Measurements from ENCODE around the gene ZNF33A. TPM values are rescaled to one million over a fixed set of nuclear protein-coding genes. Genes with fewer than 3 reads are reported as not detected.

The ZNF33A gene
- total and polyA plus RNA-seq, 8 donors, result 7.6 to 72.9 (median 21.0) TPM

DNA sequence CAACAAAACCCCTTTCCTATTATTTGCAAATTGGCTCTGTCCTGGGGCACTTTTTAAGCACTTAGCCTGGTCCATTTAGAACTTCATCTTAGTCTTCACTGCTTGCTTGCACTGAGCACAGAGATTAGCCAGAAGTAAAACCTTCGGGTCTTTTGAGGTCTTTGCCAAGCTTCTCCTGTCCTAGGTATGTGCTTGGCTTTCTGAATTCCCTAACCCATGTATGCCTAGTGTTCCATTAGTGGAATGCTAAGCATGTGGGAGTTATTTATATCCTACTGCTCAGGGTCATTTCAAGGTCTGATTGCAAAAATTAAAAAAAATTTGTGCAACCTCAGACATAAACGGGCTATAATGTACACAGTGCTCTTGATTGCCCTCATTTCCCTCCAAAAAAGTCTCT is 101.7 kb downstream of the ZNF33A start:
- 91 to 97% (median 94%) methylated on average over 2 of the region's 2 CpGs for WGBS, 5 donors
- H3K9me3 ChIP-seq, result peaks cover 47 to 100% (median 93%) of the 10 kb centered on the region in 4 donors
- intact Hi-C loops (cut with DNase I; ENCODE audit: low total_unique reads), result no loop called here

More for the DNA sequence above, 101.7 kb downstream of the ZNF33A start:
- H3K27ac ChIP-seq, result no peak overlapping the region
- TF ChIP-seq, protein P1, sequence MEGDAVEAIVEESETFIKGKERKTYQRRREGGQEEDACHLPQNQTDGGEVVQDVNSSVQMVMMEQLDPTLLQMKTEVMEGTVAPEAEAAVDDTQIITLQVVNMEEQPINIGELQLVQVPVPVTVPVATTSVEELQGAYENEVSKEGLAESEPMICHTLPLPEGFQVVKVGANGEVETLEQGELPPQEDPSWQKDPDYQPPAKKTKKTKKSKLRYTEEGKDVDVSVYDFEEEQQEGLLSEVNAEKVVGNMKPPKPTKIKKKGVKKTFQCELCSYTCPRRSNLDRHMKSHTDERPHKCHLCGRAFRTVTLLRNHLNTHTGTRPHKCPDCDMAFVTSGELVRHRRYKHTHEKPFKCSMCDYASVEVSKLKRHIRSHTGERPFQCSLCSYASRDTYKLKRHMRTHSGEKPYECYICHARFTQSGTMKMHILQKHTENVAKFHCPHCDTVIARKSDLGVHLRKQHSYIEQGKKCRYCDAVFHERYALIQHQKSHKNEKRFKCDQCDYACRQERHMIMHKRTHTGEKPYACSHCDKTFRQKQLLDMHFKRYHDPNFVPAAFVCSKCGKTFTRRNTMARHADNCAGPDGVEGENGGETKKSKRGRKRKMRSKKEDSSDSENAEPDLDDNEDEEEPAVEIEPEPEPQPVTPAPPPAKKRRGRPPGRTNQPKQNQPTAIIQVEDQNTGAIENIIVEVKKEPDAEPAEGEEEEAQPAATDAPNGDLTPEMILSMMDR (IDR thresholded peaks at IDR 0.05), result no peak
- TF ChIP-seq POLR2AphosphoS5 (IDR thresholded peaks at IDR 0.05) (no peak), POLR2A (IDR thresholded peaks at IDR 0.05) (no peak), EP300 (IDR thresholded peaks at IDR 0.05) (no peak)
- H3K4me3 ChIP-seq, result no peak overlapping the region
- peaks cover 30 to 60% (median 46%) of the 10 kb centered on the region in 4 donors for H3K36me3 ChIP-seq
- no peak for DNase-seq
- H3K27me3 ChIP-seq, result no peaks in the 10 kb centered on the region
- H3K4me1 ChIP-seq, result no peaks in the 10 kb centered on the region

Small RNAs within 50 kb of the gene (small RNA-seq; reads per million reads assigned to genes)
- gene AL161931.1 (0 reads per million in 4 donors), gene FXYD6P2 (0 reads per million in 4 donors), gene RF00019 (0 reads per million in 4 donors), gene RNU6-795P (0 reads per million in 4 donors)

Other genes starting within 250 kb of the ZNF33A start
- gene ZNF248, start 153.1 kb upstream of the ZNF33A start, total RNA-seq, result 10 to 100 TPM in 4 of 5 donors, 1 to 10 TPM in 1; 8.2 to 32.9 (median 15.5) TPM
- 1 to 10 TPM; 2.5 to 5.8 (median 2.9) TPM for gene ZNF248, start 153.1 kb upstream of the ZNF33A start, polyA plus RNA-seq
- gene ZNF25, start 34.0 kb upstream of the ZNF33A start, total RNA-seq, result 10 to 100 TPM in 2 of 5 donors, 1 to 10 TPM in 3; 4.6 to 23.9 (median 6.4) TPM
- 1 to 10 TPM; 3.7 to 5.0 (median 4.3) TPM for gene ZNF25, start 34.0 kb upstream of the ZNF33A start, polyA plus RNA-seq
- gene ZNF37A, start 83.7 kb downstream of the ZNF33A start, total RNA-seq, result 10 to 100 TPM in 4 of 5 donors, 1 to 10 TPM in 1; 4.3 to 41.2 (median 33.2) TPM
- gene ZNF37A, start 83.7 kb downstream of the ZNF33A start, polyA plus RNA-seq, result 10 to 100 TPM in 1 of 3 donors, 1 to 10 TPM in 2; 5.2 to 10.2 (median 6.6) TPM

Data from stomach (tissue), 9 donors.